Activated naive CD4-positive, alpha-beta T cell (primary cell): Measurements from ENCODE around the gene CHD8.
A peak's percentile ranks its signal among the peaks of the same experiment; 100 is the strongest.
"Not testable (repeated sequence)": the region's sequence is repeated elsewhere in the genome, so short reads cannot be mapped to it uniquely, and the experiment has no call there.

Source experiments
- DNase-seq, 4 experiments: peaks; one replicate each; lab custom pipeline; 2025; lab: John Stamatoyannopoulos, UW

CHD8 gene

GRCh38 chr14:21455912-21456667, at the start of gene CHD8:
Gene CHD8 (minus strand): TSS chr14:21456123. CDS start chr14:21431643, 24,480 bp downstream.
- peak; percentile 93 to 100 (median 98) for DNase-seq

GRCh38 chr14:21505012-21505553, 49.2 kb upstream of the CHD8 start:
- DNase-seq, result no peak

GRCh38 chr14:21503376-21503775, 47.5 kb upstream of the CHD8 start:
- DNase-seq, result no peak

GRCh38 chr14:21501568-21501967, 45.6 kb upstream of the CHD8 start:
- DNase-seq, result no peak

- no peak for DNase-seq
These were observed 42.9 kb upstream of the CHD8 start for GRCh38 chr14:21498540-21499526.

GRCh38 chr14:21496453-21496852, 40.5 kb upstream of the CHD8 start:
- DNase-seq, result no peak

- no peak for DNase-seq
These were observed 39.2 kb upstream of the CHD8 start for GRCh38 chr14:21494902-21495762.

- DNase-seq, result no peak
These were observed 30.7 kb upstream of the CHD8 start for GRCh38 chr14:21486640-21487087.

GRCh38 chr14:21476925-21477681, 21.2 kb upstream of the CHD8 start, which contains the start of the genes RAB2B and TOX4:
Gene RAB2B (minus strand): TSS chr14:21476959. CDS start chr14:21476872, 87 bp downstream.
Gene TOX4 (plus strand): TSS chr14:21477195. CDS start chr14:21477279, 84 bp downstream.
- DNase-seq, result peak; percentile 80 to 88 (median 86)

GRCh38 chr14:21476523-21476924, 20.6 kb upstream of the CHD8 start:
- DNase-seq, result peak; percentile 67 to 84 (median 79)

GRCh38 chr14:21475767-21476522, 20.0 kb upstream of the CHD8 start:
- no peak for DNase-seq

- DNase-seq, result no peak
These were observed 11.7 kb upstream of the CHD8 start for GRCh38 chr14:21467616-21468015.

GRCh38 chr14:21455592-21455911, 371 bp downstream of the CHD8 start:
- no peak for DNase-seq

GRCh38 chr14:21454843-21455544, 929 bp downstream of the CHD8 start:
- DNase-seq, result no peak

GRCh38 chr14:21449899-21450216, 6.1 kb downstream of the CHD8 start:
- no peak for DNase-seq

- DNase-seq, result not testable (repeated sequence)
These were observed 13.3 kb downstream of the CHD8 start for GRCh38 chr14:21442657-21443056.

GRCh38 chr14:21440859-21441258, 15.1 kb downstream of the CHD8 start:
- no peak for DNase-seq

- peak; percentile 89 to 98 (median 96) for DNase-seq
These were observed 18.6 kb downstream of the CHD8 start for GRCh38 chr14:21437063-21437901.
